ENCODE results near the gene TREH.
"Not testable (repeated sequence)": the region's sequence is repeated elsewhere in the genome, so short reads cannot be mapped to it uniquely, and the experiment has no call there.

The TREH gene

DNA sequence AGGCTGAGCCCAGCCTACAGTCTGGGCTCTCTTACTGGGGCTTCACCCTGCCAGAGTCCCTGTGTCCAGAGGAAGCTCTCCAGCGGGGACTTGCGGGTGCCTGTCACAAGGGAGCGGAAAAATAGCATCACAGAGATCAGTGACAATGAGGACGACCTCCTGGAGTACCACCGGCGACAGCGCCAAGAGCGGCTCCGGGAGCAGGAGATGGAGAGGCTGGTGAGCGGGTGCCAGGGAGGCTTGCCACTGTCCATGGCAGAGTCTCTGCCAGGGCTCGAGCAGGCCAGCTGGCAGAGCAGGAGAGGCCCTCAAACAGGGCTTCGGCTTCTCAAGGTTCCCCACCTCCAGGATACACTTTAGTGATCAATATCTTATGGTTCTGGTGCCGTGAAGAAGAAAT is 51.0 kb downstream of the TREH start:
- no peak for DNase-seq

DNA sequence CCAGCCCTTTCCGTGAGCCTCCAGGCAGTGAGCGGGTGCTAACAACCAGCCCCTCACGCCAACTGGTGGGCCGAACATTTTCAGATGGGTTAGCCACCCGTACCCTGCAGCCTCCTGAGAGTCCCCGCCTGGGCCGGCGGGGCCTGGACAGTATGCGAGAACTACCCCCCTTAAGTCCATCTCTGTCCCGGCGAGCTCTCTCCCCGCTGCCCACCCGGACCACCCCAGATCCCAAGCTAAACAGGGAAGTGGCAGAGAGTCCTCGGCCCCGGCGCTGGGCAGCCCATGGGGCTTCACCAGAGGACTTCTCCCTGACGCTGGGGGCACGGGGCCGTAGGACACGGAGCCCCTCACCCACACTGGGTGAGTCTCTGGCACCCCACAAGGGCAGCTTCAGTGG is 51.4 kb downstream of the TREH start:
- DNase-seq = no peak

DNA sequence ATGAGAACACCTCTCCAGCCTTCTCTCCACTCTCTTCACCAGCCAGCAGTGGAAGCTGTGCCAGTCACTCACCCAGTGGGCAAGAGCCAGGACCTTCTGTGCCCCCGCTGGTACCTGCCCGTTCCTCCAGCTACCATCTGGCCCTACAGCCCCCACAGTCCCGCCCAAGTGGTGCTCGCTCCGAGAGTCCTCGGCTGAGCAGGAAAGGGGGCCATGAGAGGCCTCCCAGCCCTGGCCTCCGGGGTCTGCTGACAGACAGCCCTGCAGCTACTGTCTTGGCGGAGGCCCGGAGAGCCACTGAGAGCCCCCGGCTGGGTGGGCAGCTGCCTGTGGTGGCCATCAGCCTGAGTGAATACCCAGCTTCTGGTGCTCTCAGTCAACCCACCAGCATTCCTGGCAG is 51.9 kb downstream of the TREH start:
- DNase-seq = no peak

DNA sequence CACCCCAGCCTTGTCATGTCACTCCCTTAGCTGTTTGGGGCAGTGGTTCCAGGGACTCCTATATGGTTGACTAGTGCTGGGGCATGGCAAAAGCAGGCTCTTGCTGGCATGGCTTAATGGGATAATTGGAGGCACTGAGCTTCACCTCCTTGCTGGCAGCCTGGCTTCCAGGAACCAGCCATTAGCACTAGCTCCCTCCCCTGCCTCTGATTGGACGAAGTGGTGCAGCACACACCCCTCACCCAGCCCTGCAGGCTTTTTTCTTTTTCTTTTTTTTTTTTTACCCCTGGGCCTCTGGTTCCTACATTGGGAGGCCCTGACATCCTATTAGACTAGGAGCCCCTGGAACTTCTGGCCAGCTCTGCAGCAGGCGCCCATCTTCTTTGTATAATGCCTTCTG is 53.5 kb downstream of the TREH start:
- no peak for DNase-seq

DNA sequence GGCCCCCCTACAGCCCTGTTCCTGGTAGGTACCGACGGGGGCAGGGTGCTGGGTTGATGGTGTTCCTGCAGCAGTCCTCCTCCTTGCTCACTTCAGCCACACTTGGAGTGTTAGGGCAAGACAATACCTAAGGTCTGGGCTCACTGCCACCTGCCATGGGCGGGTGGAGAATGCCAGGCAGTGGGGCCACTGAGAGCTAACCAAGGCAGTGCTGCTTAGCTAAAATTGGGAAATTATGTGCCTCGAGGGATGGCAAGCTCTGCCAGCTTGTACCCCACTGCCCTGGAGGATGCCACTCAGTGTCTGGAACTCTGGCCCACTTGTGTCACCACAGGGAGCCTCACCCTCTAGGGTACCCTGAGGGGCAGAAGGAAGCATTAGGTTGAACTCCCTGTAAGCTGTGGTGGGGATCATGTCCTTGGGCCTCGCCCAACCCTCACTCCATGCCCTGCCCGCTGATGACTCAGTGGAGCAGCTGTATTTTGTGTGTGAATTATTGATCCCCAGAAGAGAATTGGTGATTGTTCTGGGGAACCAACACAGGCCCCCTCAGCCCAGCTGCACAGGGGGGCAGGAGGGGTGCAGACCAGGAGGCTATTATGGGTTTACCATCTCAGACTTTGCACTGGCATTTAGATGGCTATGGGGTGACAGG is 54.3 kb downstream of the TREH start:
- DNase-seq = no peak

DNA sequence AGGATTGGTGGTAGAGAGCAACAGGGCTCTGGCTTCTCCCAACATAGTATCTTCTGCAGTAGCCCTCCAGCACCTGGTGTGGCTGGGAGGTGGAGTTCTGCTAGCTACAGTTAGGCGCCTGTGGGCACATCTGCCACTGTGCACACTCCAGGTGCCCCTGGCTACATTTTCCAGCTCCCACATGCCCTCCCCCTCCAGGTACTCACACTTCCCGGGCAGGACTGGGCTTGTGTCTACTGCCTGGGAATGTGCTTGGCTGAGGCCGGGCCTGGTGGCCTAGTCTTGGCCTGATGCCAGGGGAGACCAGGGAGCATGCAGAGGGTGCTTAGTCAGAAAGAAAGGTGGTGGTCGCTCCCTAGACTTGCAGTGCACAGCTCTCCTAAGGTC is 56.2 kb downstream of the TREH start:
- no peak for DNase-seq

DNA sequence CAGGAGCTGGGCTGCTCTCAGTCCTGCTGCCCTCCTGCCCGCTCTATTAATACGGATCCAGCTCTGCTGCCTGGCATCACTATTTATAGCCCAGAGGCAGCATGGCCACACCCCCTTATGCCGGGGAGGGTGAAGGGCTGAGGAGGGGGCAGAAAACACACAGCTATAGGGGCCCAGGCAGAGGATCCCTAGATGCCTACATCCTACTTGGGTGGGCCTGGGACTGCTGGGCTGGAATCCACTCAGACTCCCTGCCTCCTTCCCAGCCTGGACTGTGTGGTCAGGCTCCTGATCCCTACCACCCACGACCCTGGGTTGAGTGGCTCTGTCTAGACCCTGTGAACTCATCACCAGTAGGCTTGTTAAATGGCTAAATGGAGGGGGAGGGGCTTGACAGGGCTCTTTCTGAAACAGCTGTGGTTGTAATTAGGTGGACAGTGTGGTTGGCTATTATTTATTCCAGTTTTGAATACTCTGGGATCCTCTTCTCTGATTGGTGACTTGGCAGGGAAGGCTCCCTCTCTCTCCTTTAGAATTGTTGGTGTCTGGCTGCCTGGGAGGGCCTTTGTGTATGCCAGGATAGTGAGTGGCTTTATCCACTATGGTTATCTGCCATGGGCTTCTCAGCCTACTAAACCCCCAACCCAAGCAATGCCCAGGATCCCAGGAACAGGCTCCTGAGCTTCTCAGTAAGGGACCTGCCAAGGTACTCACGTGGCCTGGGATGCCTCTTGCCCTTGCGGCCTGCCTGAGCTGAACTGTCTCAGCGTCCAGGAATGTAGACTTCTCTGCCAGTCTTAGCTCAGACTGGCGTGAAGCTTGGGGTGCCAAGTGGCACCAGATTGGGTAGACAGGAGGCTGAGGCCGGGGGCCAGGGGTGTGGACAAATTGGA is 56.8 kb downstream of the TREH start:
- DNase-seq = no peak

DNA sequence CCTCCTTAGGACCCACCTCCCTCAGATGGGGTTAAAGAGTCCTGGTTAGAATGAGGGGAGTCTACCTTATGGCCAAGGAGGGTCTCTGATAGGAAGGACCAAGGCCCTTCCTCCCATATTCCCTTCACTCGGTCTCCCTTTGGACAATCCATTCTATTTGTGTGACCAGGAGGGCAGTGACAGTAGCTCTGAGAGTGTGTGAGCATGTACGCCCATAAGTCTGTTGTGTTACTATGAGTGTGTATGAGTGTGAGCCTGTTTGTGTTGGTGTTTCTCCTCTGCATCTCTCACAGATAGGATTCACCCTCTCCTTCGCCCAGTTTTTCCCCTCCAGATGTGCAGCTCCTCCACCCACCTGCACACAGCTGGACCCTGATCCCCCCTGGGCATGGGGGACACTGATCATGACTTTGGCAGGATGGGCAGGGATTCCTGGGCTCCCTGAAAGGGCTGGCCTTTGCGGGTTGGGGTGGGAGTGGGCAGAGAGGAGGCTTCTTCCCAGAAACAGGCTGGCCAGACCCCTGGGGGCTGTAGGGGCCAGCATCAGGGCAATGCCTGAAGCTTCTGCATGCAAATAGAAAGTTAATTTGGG is 57.6 kb downstream of the TREH start:
- DNase-seq = no peak

DNA sequence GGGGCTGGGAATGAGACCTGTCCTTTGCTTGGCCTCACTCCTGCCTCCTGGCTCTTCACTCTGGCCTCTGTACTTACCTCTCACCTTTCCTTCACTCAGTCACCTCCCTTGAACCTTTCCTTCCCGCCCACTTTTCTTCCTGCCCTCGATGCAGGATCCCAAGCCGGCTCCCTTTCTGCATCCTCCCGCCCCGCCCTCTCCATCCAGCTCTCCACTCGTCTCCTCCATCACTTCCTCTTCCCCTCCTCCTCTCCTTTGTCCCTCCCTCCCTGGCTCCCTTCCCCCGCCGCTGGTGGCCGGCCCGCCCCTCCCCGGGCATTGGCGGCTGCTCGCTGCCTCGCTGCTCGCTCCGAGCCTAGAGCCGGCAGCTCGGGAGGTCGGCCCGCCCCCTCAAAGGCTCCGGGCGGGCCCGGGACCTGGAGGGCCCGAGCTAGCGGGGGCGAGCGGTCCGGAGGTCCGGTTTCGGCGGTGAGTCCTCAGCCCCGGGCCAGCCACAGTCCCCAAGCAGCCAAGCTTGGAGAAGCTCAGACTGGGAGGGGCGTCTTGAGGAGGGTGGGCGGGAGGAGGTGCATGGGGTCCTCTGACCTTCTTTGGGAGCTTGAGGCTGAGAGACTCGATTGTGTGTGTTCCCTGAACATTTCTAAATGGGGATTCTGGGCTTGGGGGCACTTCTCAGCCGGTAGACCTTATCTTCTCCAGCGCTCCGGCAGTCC is 58.2 kb downstream of the TREH start:
- no peak for DNase-seq

DNA sequence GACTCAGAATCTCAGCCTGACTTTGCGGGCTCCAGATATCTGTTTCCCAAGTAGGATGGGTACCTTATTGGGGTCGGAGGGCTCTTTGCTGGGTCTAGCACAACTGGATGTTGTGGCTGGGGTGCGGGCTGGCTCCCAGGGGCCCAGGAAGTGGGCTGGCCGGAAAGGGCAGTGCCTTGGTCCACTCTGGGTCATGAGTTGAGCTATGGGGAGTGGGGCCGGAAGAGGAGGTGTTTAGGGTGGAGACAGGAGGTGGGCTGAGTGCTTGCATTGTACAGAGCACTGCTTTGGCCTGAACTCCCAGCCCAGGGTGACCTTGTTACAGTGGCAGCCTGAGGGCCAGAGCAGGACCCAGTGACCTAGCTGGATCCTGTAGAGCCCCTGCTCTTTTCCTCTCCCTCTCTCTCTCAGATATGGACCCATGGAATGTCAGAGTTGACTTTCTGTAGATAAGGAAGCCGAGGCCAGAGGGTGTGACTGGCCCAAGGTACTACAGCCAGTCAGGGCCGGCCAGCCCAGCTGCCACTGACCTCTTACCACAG is 58.9 kb downstream of the TREH start:
- DNase-seq = no peak

DNA sequence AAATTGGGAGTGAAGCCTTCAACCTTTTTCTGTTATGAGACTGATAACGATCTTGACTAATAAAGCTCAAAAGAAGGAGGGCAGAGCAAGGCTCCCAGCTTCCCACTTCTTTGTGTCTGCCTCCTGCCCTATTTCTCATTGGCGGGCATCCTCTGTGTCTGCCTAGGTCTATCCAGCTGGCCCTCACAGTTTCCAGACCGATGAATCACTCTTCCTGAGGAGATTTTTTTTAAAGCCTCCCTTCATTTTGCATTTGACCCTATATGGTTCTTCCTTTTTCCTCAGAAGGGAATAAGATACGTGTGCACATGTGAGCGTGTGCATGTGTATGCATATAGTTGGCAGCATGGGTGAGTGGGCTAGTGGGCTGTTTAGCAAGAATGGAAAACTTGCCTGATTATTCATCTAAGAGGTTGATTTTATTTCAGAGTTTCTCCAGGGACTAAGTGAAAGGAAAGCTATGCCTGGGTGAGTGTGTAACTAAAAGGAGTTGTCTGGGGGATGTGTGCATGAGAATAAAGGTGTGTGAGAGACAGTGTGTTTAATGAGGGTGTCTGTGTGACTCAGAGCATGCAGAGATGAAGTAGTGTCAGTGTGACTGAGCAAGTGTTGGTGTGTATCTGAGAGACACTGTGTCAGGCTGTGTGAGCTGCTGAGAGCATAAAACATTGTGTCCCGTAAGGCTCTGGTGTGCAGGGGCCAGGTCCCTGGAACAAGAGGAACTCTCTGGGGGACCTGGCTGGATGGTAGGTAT is 59.8 kb downstream of the TREH start:
- DNase-seq = no peak

DNA sequence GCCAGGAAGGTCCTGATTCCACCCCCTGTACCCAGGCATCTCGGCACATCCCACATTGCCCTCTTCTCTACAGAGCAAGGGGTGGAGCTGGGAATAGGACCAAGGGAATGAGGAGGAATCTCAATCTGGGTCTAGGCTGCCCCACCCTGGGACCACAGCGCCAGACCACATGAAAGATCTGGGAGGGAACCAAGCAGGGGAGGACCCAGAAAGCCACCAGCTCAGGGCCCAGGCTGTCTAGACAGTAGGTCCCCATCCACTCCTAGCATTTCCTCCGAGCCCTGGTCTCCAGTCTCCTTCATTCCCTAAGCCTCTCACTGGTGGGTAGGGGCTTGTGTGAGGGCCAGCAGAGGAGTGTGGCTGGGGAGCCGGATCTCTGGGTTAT is 60.5 kb downstream of the TREH start:
- DNase-seq = no peak

DNA sequence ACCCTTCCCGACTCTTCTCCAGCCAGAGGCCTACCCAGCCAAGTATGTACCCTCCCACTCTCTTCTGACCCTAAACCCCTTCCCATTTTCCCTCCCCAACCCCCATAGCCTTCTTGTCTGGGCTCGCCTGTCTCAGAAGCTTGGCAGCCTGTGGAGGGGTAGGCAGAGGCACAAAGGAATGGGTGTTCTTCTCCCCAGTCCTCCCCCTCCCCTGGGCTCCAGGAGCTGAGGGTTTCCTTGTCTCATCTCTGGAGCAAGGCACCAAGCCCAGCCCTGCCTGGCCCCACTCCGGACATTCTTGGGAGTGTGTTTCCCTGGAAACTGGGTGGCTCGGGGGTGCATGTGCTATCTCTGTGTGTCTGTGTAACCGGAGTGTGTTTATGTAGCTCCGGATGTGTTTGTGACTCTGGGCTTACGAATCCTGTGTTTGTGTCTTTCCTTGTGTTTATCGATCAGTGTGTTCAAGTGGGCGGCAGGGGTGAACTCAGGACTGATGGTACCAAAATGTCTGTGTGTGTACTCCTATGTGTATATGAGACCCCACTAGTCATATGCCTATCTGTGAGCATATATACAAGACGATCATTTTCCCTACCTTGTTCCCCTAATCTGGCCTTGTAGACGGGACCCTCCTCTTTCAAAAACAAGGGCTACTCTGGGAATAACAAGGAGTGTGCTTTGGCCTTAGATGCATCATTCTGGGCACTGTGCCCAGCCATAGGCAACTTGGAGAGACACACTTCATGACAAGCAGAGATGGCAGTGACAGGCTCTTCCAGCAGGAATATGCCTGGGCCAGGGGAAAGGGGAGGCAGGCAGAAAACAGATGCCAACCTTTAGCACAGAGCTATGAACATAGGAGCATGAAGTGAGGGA is 61.1 kb downstream of the TREH start:
- no peak for DNase-seq

DNA sequence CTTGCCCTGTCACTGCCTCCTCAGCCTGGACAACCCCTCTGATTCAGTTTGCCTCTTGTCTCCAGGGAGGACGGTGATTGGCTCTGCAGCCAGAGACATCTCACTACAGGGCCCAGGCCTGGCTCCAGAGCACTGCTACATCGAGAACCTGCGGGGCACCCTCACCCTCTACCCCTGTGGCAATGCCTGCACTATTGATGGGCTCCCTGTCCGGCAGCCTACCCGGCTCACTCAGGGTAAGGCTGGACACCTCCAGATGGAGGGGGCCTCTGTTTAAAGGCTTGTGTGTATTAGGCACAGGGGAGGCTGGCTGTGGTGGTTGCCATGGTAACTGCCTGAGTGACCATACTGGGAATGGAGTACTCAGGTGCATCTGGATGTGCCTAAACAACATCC is 63.5 kb downstream of the TREH start:
- no peak for DNase-seq

DNA sequence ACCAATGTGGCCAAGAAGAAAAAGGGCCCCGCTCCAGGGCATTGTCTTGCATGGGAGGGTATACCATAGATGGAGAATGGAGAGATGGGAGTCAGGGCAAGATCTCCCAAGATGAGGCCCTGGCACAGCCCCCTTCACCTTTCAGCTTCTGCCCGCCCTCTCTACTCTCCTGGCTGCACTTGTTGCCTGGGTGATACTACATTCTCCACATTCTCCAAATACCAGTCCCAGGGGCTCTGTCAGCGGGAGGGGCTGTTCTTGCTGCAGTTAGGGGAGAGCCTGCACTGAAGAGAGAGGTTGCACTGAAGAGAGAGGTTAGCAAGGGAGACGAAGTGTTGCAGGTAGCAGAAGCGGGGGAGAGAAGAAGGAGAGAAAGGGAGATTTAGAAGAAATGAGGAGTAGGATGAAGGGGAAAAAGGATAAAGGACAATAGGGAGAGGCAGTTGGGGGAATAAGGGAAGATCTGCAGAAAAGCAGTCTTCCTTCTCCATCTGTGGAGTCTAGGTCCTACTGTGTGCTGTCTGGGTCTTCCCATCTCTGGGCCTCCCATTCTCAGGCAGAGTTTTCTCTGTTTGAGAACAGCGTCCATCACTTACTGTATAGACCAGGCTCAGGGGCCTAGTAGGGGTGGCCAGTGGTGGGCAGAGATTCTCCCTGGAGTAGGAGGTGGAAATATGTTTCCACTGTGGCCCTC is 64.0 kb downstream of the TREH start:
- no peak for DNase-seq

DNA sequence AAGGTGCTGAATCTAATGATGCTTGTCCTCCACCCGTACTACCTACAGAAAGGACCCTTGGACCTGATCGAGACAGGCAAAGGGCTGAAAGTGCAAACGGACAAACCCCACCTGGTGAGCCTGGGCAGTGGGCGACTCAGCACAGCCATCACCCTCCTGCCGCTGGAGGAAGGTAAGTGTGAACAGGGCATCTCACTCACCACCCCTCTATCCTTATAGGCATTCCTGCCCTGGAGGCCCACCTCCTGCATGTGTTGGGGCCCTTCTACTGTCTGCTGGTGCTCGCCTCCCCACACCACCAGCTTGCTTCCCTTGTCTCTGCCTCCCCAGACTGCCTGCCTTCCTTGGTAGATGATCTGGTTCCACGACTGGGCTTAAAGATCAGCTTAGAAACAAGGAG is 64.9 kb downstream of the TREH start:
- DNase-seq = no peak

DNA sequence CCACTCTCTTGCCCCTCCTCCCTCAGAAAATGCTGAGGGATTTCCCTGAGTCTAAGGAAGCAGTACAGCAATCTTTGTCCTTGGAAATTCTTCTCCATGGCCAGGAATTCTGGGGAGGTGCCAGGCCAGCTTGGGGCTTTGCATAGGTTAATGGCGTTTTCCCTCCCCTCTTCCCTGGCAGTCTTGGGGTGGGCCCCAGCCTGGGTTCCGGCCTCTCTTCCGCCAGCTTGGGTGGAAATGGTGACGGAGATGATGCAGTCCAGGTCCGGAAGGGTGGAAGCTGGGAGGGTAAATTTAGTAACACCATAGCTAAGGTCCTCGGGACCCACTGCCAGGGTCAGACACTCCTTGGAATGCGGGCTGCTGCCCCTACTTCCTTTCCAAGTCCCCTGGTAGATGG is 67.1 kb downstream of the TREH start:
- no peak for DNase-seq

DNA sequence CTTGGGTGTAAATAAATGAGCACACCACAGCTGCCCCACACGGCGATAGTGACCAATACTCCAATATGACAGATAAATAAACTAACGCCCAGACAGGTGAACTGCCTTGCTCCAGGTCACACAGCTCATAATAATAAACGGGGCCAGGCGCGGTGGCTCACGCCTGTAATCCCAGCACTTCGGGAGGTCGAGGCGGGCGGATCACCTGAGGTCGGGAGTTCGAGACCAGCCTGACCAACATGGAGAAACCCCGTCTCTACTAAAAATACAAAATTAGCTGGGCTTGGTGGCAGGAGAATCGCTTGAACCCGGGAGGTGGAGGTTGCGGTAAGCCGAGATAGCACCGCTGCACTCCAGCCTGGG is 68.0 kb downstream of the TREH start:
- DNase-seq = not testable (repeated sequence)

DNA sequence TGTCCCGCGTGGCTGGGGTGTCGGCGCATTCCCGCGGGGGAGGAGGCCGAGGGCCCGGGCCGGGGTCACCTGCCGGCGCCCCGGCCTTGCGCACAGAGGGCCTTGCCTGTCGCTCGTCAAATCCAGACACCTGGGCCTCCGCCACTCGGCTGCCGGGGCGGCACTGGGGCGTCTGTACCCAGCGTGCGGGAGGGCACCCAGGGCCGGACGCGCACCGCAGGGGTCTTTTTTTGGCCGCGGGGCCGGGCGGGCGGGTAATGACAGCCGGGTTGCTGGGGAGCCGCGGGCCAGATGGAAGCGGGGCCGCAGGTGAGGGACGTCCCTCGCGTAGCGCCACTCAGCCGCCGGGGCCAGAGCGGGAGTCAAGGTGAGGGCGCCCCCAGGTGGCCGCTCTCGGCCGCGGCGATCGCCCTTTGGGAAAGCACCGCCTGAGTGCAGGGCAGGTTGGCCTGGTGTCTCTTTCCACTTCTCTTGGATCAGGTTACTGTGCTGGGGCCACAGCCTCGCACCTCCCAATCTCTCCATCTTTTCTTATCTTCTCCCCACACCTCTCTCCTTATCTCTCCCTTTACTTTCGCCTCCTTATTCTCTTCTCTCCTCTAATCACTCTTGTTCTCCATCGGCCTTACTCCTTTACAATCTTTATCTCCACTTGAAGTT is 68.5 kb downstream of the TREH start:
- DNase-seq = peak; percentile 72

DNA sequence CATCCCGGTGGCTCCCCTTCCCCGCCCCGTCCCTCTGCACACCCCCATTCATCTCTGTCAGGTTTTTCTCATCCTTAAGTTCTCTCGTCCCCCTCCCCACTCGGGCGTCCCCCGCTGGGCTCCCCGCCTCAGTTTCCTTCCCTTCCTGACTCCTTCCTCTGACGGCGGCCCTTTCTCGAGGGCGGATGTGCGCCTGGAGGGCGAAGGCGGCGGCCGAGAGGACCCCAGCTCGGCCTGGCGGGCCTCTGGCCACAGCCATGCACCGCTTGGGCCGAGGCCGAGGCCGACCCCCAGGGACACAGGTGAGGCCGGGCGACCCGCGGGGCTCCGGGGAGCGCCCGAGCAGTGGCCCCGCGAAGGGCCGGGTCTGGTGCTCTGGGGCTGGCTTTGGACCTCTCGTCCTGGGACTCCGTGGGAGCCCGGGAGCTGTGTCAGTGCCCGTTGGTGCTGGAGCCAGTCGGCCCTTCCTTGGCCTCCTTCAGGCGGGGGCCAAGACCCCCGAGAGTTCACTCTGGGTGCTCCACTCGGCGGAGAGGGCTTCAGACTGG is 69.2 kb downstream of the TREH start:
- no peak for DNase-seq
